DND-41 (cell line): ENCODE data around the gene APC2.

Experiments used
- ATAC-seq: fragments of 200-7000 bp; cut with Tn5 transposase; 3 replicates; pipeline ENCODE4 v1.9.1; 2021; ENCODE audit warnings: low read depth; ENCODE audit not compliant: insufficient read depth
- DNase-seq: peaks from one replicate; pipeline ENCODE4 v3.0.0-alpha.2; 2020
- H2AFZ ChIP-seq: 2 replicates; pipeline ENCODE4 v1.6.0; 2012; ENCODE audit warnings: low read depth, low read length
- H3K27ac ChIP-seq: 2 replicates; pipeline ENCODE4 v1.5.1; 2012; ENCODE audit warnings: low read length, inconsistent platforms
- H3K27me3 ChIP-seq: fragments of 200-600 bp; sonication (generic); 2 replicates; pipeline ENCODE4 v1.6.0; 2012; ENCODE audit warnings: low read length, mild to moderate bottlenecking, inconsistent platforms; ENCODE audit not compliant: insufficient read depth, poor library complexity
- H3K36me3 ChIP-seq: 2 replicates; pipeline ENCODE4 v1.5.1; 2012; ENCODE audit warnings: low read length, inconsistent platforms; ENCODE audit not compliant: insufficient read depth
- H3K4me1 ChIP-seq: 2 replicates; pipeline ENCODE4 v1.5.1; 2012; ENCODE audit warnings: mild to moderate bottlenecking, low read length; ENCODE audit not compliant: insufficient read depth
- H3K4me2 ChIP-seq: 2 replicates; pipeline ENCODE4 v1.6.0; 2012; ENCODE audit warnings: mild to moderate bottlenecking, moderate library complexity, low read length, inconsistent platforms; ENCODE audit not compliant: insufficient read depth
- H3K4me3 ChIP-seq, 2 experiments: fragments of 200-600 bp in 1 of 2; shearing (Covaris generic) in 1 of 2; 2 replicates each; pipeline ENCODE4 v1.5.1; 2012 to 2016; ENCODE audit warnings: inconsistent platforms in 2 of 2, low read length in 2 of 2, mild to moderate bottlenecking in 2 of 2, low read depth in 1 of 2, moderate library complexity in 1 of 2
- H3K79me2 ChIP-seq: 2 replicates; pipeline ENCODE4 v1.6.0; 2012; ENCODE audit warnings: low read length, inconsistent platforms; ENCODE audit not compliant: insufficient read depth
- H3K9ac ChIP-seq: 2 replicates; pipeline ENCODE4 v1.6.0; 2012; ENCODE audit warnings: low read depth, mild to moderate bottlenecking, inconsistent platforms, low read length, moderate library complexity
- H3K9me3 ChIP-seq: 2 replicates; pipeline ENCODE4 v1.5.1; 2012; ENCODE audit warnings: low read length, moderate library complexity, mild to moderate bottlenecking, inconsistent platforms; ENCODE audit not compliant: insufficient read depth, severe bottlenecking
- H4K20me1 ChIP-seq: 2 replicates; pipeline ENCODE4 v1.6.0; 2012; ENCODE audit warnings: low read length; ENCODE audit not compliant: insufficient read depth
- EZH2 ChIP-seq: IDR thresholded peaks from 3 replicates; pipeline ENCODE4 v1.6.1; 2012; ENCODE audit warnings: borderline replicate concordance, low read depth, mild to moderate bottlenecking, moderate library complexity, low read length, inconsistent platforms; ENCODE audit not compliant: severe bottlenecking
- TF ChIP-seq, protein P1 (sequence below): IDR thresholded peaks from 2 replicates; pipeline ENCODE4 v1.5.1; 2012; ENCODE audit warnings: borderline replicate concordance, low read length, moderate library complexity, mild to moderate bottlenecking; ENCODE audit not compliant: poor library complexity, severe bottlenecking; ENCODE audit errors: extremely low read depth

APC2 gene

DNA sequence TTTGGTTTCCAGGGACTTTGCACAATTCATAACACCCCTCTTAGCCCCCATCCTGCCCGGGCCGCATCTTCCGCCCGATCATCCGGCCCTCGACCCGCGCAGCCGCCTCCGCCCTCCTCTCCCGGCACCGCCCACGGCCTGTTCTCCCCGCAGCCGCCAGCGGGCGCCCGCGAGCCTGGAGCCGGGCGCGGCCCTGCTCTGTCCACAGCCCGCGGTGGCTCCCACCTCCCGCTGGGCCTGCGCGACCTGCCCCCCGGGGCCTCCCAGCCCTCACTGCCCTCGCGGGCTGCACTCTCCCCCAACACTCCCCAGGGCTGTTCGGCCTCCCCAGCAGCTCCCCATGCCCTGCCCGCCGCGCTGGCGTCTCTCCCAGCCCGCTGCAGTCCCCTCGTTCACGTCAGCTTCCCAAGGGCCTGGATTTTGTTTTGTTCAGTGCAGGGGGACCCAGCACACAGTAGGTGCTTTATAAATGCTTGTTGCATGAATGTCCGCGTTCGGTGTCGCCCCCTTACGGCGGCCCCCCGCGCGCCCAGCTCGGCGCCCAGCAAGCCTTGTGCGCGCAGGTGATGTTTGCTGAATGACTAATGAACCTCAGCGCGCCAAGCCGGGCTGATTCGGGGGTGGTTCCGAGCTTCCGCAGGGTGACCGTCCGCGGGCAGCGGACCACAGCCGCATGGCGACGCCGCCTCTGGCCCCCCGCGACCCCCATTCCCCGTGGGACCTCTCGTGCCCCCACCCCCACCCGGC, 4.6 kb upstream of the APC2 start:
- ATAC-seq (peak; percentile 88), DNase-seq (peak; percentile 80)
- Histone ChIP-seq H3K36me3 (peaks cover 25% of the 10 kb centered on the region), H2AFZ (peak overlapping the region; percentile 67), H3K9ac (peak overlapping the region; percentile 56), H3K4me2 (peak overlapping the region; percentile 62), H3K27me3 (no peaks in the 10 kb centered on the region), H3K4me3 (peak overlapping the region in 1 of 2 experiments; percentile 47; a peak in 2 of 4 replicates), H3K4me1 (peaks cover 18% of the 10 kb centered on the region), H4K20me1 (peaks cover 54% of the 10 kb centered on the region), H3K27ac (no peak overlapping the region; the same call in none of the 2 replicates), H3K9me3 (no peaks in the 10 kb centered on the region), H3K79me2 (peaks cover 16% of the 10 kb centered on the region)
- no peak for TF ChIP-seq EZH2
- TF ChIP-seq, protein P1, sequence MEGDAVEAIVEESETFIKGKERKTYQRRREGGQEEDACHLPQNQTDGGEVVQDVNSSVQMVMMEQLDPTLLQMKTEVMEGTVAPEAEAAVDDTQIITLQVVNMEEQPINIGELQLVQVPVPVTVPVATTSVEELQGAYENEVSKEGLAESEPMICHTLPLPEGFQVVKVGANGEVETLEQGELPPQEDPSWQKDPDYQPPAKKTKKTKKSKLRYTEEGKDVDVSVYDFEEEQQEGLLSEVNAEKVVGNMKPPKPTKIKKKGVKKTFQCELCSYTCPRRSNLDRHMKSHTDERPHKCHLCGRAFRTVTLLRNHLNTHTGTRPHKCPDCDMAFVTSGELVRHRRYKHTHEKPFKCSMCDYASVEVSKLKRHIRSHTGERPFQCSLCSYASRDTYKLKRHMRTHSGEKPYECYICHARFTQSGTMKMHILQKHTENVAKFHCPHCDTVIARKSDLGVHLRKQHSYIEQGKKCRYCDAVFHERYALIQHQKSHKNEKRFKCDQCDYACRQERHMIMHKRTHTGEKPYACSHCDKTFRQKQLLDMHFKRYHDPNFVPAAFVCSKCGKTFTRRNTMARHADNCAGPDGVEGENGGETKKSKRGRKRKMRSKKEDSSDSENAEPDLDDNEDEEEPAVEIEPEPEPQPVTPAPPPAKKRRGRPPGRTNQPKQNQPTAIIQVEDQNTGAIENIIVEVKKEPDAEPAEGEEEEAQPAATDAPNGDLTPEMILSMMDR = peak; percentile 95

DNA sequence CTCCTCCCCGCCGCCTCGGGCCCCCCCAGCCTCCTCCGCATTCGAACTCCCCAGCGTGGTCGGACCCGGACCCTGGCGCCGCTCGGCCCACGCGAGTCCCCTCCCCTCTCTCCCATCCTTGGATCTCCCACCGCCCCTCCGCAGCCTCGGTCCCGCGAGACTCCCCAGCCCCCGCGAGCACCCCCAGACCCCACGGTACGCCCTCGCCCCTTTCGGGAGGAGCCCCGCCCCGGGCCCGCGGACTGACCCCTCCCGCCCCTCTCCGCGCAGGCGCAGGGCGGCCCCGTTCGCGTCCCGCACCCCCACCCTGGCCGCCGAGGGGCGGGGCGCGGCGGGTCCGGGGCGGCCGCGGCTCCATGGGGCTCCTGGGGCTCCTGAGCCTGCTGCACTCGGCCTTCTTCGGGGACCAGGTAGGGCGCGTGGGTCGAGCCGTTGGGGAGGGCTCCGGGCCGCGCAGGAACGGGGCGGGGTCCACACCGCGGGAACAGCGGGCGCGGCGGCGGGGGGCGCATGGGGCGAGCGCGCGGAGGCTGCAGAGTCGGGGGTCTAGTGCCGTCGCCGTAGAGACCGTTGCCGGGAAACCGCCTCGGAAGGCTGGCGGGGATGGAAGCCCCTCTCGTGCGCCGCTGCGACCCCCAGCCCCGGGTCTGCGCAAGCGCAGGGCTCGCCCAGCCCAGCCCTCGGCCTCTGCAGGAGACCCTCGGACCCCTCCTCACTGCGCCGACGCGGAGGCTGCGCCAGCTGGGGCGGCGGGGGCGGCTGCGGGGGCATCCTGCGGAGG, 3.8 kb upstream of the APC2 start:
- Histone ChIP-seq H3K4me2 (no peak overlapping the region), H3K9ac (no peak overlapping the region), H3K4me3 (no peak overlapping the region), H4K20me1 (peaks cover 54% of the 10 kb centered on the region), H3K27me3 (peaks cover 5% of the 10 kb centered on the region), H3K79me2 (peaks cover 9% of the 10 kb centered on the region; the same call in 1 of the 2 replicates), H3K9me3 (no peaks in the 10 kb centered on the region), H3K36me3 (peaks cover 17% of the 10 kb centered on the region), H2AFZ (no peak overlapping the region), H3K27ac (no peak overlapping the region), H3K4me1 (peaks cover 10% of the 10 kb centered on the region)
- no peak for TF ChIP-seq EZH2
- TF ChIP-seq, protein P1 = no peak
- no peak for DNase-seq
- ATAC-seq = no peak

DNA sequence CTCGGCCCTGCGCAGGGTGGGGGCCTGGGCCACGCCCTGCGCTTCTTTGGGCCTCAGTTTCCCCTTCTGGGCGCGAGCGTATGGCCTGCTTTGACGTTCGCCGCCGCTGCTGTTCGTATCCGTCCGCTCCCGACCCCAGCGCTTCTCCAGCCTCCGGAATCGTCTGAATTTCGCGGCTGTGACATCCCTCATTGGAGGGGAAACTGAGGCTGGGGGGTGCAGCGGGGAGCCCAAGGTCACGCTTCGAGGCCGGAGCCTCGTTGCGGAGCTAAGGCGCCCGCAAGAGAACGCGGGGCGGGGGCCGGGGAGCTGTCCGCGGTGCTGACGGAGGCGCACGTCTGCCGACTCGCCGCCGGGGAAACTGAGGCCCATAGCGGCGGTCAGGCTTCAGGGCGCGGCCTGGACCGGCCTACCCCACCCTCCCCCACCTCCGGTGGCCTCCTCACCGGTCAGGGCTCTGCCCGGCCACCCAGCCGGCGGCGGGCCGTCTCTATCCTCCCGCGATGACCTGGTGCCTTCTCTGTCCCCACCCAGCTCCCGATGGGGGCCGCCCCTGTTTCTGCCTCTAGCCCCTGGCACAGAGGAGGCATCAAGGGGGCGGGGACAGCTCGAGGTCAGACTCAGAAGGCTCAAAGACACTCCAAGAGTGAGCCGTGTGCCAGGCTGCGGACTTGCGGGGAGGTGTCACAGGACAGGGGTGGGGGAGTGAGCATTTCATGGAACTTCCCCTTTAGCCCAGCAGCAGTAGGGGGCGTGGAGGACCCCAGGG, 3.0 kb upstream of the APC2 start:
- Histone ChIP-seq H3K27ac (no peak overlapping the region), H3K36me3 (peaks cover 9% of the 10 kb centered on the region), H2AFZ (no peak overlapping the region), H3K4me3 (no peak overlapping the region), H4K20me1 (peaks cover 48% of the 10 kb centered on the region), H3K79me2 (peaks cover under 1% of the 10 kb centered on the region; the same call in 1 of the 2 replicates), H3K4me2 (no peak overlapping the region), H3K27me3 (peaks cover 7% of the 10 kb centered on the region), H3K4me1 (peaks cover 10% of the 10 kb centered on the region), H3K9ac (no peak overlapping the region), H3K9me3 (no peaks in the 10 kb centered on the region)
- no peak for DNase-seq
- no peak for TF ChIP-seq EZH2
- TF ChIP-seq, protein P1 = no peak
- ATAC-seq = no peak
